T-helper 9 cell (primary cell): ENCODE data around the gene ZNF423.
"Not testable (repeated sequence)": the region's sequence is repeated elsewhere in the genome, so short reads cannot be mapped to it uniquely, and the experiment has no call there.

Source experiments
- DNase-seq: peaks from one replicate; pipeline ENCODE4 v3.0.0-alpha.2; 2020

Gene ZNF423

DNA sequence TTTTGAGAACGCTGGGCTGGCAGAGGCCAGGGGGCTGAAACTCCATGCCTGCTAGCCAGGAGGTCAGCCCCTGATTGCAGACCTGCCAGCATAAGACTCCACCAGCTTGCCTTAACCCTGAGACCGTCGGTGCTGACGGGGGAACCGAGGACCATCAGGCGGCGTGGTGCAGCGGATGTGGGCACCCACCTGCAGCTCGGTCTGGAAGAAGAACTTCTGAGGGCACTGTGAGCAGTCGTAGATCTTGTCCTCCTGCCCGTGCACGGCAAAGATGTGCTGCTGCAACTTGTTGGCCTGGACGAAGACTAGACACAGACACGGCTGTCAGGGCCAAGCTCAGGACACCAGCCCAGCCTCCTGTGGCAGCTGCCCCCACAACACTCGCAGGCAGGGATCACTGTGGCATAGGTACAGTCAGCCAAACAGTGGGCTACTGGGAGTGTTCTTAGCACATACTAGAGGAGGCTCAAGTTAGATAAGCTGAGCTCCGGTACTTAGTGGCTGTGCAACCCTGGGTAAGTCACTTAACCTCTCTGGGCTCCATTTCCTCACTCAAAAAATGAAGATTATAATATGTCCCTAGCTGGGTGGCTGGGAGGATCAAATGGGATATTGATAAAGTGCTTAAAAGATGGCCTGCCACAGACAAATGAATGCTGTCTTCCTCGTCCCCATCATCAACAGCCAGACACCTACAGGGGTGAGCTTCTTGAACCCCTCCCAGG is 332.3 kb downstream of the ZNF423 start:
- DNase-seq, result no peak

DNA sequence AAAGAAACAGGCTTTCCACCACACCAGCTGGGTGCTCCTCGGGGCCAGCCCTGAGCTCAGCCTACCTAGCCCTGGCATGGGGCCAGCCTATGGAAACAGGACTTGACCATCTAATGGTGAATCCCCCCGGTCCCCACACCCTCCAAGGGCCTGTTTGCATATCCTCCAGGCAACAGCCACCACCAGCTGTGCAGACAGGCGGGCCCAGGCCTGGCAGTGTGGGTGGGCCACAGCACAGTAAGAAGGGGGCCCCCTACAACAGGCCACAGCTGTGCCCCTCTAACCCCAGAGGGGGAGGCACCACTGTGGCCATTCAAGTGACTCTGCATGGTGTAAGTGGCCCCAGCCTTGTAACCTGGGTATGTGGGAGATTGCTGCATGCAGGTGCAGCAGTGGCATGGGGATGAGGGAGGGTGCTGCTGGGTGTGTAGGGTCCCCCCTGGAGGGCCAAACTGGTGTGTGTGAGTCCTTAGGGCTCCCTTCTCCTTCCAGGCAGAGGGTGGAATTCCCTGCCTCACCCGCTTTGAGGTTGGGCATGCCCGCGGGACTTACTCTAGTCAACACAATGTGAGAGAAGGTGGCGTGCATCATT is 334.1 kb downstream of the ZNF423 start:
- DNase-seq, result no peak

DNA sequence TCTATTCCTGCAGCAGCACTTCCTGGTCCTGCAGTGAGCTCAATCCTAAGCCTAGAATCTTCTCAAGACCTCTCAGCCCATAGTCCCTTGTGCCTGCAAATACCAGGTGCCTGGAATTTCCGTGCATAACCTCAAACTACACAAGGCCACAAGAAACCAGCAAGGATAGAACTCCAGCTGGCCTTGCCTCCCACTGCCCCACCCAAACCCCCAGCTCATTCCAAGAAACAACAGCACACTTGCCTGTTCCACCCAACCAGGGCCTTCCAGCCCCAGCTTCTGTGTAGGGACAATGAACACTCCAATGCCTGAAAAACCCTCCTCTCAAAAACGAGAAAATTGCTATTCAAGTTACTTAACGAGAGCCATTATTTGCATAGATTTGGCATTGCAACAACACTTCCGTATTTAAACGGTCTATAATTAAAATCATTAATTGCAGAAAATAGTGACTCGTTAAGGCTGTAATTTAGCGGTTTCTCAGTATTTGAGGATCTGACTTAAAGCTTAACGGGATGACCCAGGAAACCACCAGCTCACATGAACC is 335.3 kb downstream of the ZNF423 start:
- DNase-seq, result no peak

- no peak for DNase-seq
Measured at GRCh38 chr16:49519741-49520140, 336.2 kb downstream of the ZNF423 start.

GRCh38 chr16:49519008-49519656 is 336.8 kb downstream of the ZNF423 start:
- DNase-seq, result no peak

DNA sequence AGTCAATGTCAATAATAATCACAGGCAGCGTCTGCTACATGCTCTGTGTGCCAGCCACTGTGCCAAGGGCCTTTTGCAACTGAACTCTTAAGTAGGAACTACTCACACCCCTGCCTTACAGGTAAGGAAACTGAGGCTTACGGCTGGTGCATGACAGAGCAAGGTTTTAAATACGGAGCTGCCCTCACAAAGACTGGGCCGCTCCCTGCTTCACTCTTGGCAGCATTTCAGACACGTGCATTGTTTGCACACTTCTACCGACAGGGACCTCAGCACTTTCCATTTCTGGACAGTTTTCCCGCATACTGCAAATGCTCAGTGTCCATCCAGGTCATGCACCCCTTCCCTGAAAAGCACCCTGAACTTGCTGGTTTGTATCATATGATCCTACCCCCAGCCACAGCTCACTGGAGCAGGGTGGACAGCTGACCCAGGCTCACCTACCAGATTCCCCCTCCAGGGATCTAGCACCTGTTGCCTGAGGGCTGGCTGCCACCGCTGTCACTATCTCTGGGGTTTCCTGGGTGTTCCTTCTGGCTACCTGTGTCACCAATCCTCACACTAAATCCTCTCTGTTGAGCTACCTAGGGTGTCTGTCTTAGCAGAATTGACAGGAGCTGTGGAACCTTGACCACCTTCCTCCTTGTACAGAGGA is 339.4 kb downstream of the ZNF423 start:
- DNase-seq, result no peak

DNA sequence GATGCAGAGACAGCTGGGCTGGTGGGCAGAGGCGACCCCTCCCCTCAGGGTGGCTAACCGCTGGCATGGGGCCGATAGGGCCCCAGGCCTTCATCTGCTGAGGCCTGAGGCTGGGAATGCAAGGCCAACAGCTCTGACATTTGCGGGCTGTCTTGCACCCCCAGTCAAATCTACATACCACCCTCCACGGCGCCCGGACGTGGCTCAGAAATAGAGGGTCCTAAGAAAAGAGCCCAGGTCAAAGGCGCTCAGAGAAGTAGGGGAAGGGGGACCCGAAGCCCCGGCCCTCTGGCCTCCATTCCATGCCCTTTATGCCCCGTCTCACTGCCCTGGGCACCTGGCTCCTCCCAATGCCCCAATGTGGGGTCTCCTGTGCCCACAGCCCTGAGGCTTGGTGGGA is 340.1 kb downstream of the ZNF423 start:
- DNase-seq, result no peak

DNA sequence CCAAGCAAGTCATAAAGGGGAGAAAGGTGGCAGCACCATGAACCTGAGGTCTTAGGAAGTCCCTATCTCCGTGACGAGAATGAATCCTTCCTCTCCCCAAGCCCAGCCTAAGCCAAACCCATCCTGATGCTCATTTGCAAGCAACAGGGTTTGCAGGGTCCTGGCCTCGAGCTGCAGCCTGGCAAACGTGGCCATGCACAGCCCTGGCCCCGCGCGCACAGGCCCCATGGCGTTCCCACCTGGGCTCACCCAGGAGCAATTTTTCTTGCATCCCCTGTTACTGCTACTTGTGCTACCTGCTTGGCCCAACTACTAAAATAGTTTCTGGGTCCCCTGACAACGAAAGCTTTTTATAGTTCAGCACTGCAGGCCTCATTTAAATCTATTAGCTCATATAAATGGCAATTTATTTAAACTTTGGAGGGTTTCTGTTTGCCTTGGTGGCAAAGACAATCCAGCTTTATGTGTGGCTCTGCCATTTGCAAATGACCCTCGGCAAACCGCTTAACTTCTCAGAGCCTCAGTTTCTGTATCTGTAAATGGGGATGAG is 340.8 kb downstream of the ZNF423 start:
- DNase-seq, result no peak

- DNase-seq, result no peak
Measured at GRCh38 chr16:49514073-49514980, 341.6 kb downstream of the ZNF423 start.

- DNase-seq, result no peak
Measured at GRCh38 chr16:49513040-49513439, 342.9 kb downstream of the ZNF423 start.

- DNase-seq, result no peak
Measured at GRCh38 chr16:49510654-49511305, 345.1 kb downstream of the ZNF423 start.

- DNase-seq, result no peak
Measured at GRCh38 chr16:49510141-49510540, 345.8 kb downstream of the ZNF423 start.

GRCh38 chr16:49506058-49507013 is 349.6 kb downstream of the ZNF423 start:
- DNase-seq, result not testable (repeated sequence)

DNA sequence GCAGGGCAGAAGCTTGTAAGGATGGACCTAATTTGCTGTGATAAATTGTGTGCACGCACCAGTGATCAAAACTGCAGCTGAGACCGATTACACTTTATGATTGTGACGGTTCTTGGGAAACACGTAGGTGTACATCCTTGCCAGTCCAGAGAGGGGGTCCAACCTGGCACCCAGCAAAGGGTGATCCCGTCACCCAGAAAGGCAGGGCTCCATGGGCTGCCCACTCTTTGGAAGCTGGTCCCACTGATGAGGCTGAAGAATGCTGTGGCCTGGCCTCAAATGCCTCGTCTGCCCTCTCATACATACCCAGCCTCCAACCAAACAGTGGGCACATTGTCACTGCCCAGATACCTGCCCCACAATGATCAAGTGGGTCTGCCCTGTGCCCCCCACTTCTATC is 350.4 kb downstream of the ZNF423 start:
- no peak for DNase-seq

DNA sequence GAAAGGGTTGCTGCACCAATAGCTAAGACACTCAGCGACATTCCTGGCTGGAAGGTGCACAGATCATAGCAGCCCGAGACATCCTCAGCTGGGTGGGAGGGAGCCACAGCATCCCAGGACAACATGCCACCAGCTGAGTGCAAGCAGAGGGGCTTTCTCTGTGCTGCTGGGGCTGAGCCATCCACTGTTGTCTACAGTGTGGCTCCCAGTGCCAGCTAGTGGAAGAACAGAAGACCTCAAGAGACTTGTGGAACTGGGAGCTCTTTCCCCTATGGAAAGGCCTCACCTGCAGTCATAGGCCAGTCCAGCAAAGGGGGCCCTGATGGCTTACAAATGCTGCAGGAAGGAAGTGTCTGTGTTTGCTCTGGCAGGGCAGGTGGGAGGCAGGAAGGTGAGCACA is 351.3 kb downstream of the ZNF423 start:
- DNase-seq, result no peak

- DNase-seq, result no peak
Measured at GRCh38 chr16:49504023-49504364, 351.9 kb downstream of the ZNF423 start.

GRCh38 chr16:49503256-49504022 is 352.5 kb downstream of the ZNF423 start:
- DNase-seq, result no peak

- DNase-seq, result no peak
Measured at GRCh38 chr16:49502136-49502881, 353.6 kb downstream of the ZNF423 start.
